Body of pancreas (tissue), 4 donors: ENCODE results near the gene TAS2R39.

Experiments used
- CTCF ChIP-seq, 7 experiments: fragments of 450-650 bp in 4 of 7; fragments of 200-600 bp in 3 of 7; sonication (generic) in 3 of 7; IDR thresholded peaks; one replicate each; pipeline ENCODE4 v1.5.1; 2016 to 2019; ENCODE audit warnings: antibody characterized with exemption in 7 of 7
- POLR2A ChIP-seq, 3 donors: fragments of 450-650 bp; IDR thresholded peaks; one replicate each; pipeline ENCODE4 v1.6.1; 2016; ENCODE audit warnings: antibody characterized with exemption in 3 of 3, mild to moderate bottlenecking in 2 of 3

- TF ChIP-seq POLR2A (IDR thresholded peaks at IDR 0.05) (no peak), CTCF (IDR thresholded peaks at IDR 0.05) (no peak)
These were observed 38.1 kb downstream of the TAS2R39 start for GRCh38 chr7:143221286-143221685.
